GM12878 (cell line): ENCODE results near the gene SPAG16. TPM values are rescaled to one million over a fixed set of nuclear protein-coding genes. Genes with fewer than 3 reads are reported as not detected.

Source experiments
- ATAC-seq: fragments of 200-7000 bp; cut with Tn5 transposase; 3 replicates; pipeline ENCODE4 v1.9.1; 2020; ENCODE audit warnings: mild to moderate bottlenecking, moderate library complexity
- BruUV-seq: library from RNA; stranded (reverse); fragments of 400-500 nt; replicated peaks from 2 replicates; lab custom pipeline; 2021; lab: Mats Ljungman, UMichigan
- CTCF ChIA-PET: fragments of 300-600 bp; sonication (Branson Sonifier 250); formaldehyde crosslinking; extraction: SDS; loops from one replicate; lab custom pipeline; 2021; ENCODE audit warnings: inconsistent platforms; lab: Yijun Ruan, JAX
- POLR2A ChIA-PET: fragments of 350-600 bp; formaldehyde crosslinking; extraction: SDS; loops from one replicate; lab custom pipeline; 2021; ENCODE audit warnings: inconsistent platforms; lab: Charles Lee
- RAD21 ChIA-PET: fragments of 300-600 bp; sonication (Branson Sonifier 250); formaldehyde crosslinking; loops from one replicate; lab custom pipeline; 2023; ENCODE audit warnings: antibody characterized with exemption; ENCODE audit not compliant: unreplicated experiment; lab: Charles Lee
- SMC1A ChIA-PET: fragments of 300-600 bp; sonication (Branson Sonifier 250); formaldehyde crosslinking; loops from one replicate; lab custom pipeline; 2023; ENCODE audit not compliant: unreplicated experiment, uncharacterized antibody; lab: Charles Lee
- DNase-seq: peaks from one replicate; pipeline ENCODE4 v3.0.0-alpha.2; 2011; ENCODE audit warnings: low read depth, low spot score
- FAIRE-seq: peaks from 3 replicates; lab custom pipeline; 2011; peaks lifted over from hg19 to GRCh38; lab: Jason Lieb, UNC
- H2AFZ ChIP-seq: 2 replicates; pipeline ENCODE4 v1.6.0; 2011; ENCODE audit warnings: low read depth, low read length, control low read depth; ENCODE audit not compliant: control insufficient read depth
- H3K27ac ChIP-seq: 2 replicates; pipeline ENCODE4 v1.5.1; 2011; ENCODE audit warnings: control low read depth; ENCODE audit not compliant: control insufficient read depth, insufficient read depth
- H3K27me3 ChIP-seq, 2 experiments: replicated peaks in 1 of 2; 2 replicates each; pipeline versions ENCODE4 v1.6.0 to v1.6.1; 2011; ENCODE audit warnings: low read length in 1 of 2; ENCODE audit not compliant: control insufficient read depth in 2 of 2, insufficient read depth in 2 of 2
- H3K36me3 ChIP-seq, 2 experiments: 2 replicates each; pipeline ENCODE4 v1.5.1; 2011; ENCODE audit warnings: low read length in 1 of 2; ENCODE audit not compliant: control insufficient read depth in 2 of 2, insufficient read depth in 2 of 2
- H3K4me1 ChIP-seq: 2 replicates; pipeline ENCODE4 v1.6.1; 2011; ENCODE audit warnings: mild to moderate bottlenecking, low read length, moderate library complexity, mixed read lengths; ENCODE audit not compliant: control insufficient read depth, insufficient read depth
- H3K4me2 ChIP-seq: 2 replicates; pipeline ENCODE4 v1.6.0; 2011; ENCODE audit warnings: control low read depth; ENCODE audit not compliant: control insufficient read depth, insufficient read depth
- H3K4me3 ChIP-seq: fragments of 200-600 bp; sonication (generic); 2 replicates; pipeline ENCODE4 v1.5.1; 2016
- H3K79me2 ChIP-seq: 2 replicates; pipeline ENCODE4 v1.6.0; 2011; ENCODE audit warnings: low read length; ENCODE audit not compliant: control insufficient read depth, insufficient read depth
- H3K9ac ChIP-seq: 2 replicates; pipeline ENCODE4 v1.8.0; 2011; ENCODE audit warnings: low read length, control low read depth, mixed read lengths; ENCODE audit not compliant: control insufficient read depth, insufficient read depth
- H3K9me3 ChIP-seq: replicated peaks from 3 replicates; pipeline ENCODE4 v1.5.1; 2011; ENCODE audit warnings: mild to moderate bottlenecking, low read length; ENCODE audit not compliant: control insufficient read depth, insufficient read depth
- H4K20me1 ChIP-seq: 2 replicates; pipeline ENCODE4 v1.6.0; 2011; ENCODE audit not compliant: control insufficient read depth, insufficient read depth
- BHLHE40 ChIP-seq, 2 experiments: fragments of 450-650 bp in 1 of 2; IDR thresholded peaks; 2 replicates each; pipeline ENCODE4 v1.6.1; 2011 to 2017; ENCODE audit warnings: low read depth in 2 of 2, borderline replicate concordance in 1 of 2, improper control_type of control experiment in 1 of 2, low read length in 1 of 2, mild to moderate bottlenecking in 1 of 2
- GABPA ChIP-seq: IDR thresholded peaks from 2 replicates; pipeline ENCODE4 v1.6.1; 2014; ENCODE audit warnings: antibody characterized with exemption, low read depth, mild to moderate bottlenecking, inconsistent platforms
- NR2C2 ChIP-seq: IDR thresholded peaks from 2 replicates; pipeline ENCODE4 v1.6.1; 2011; ENCODE audit warnings: borderline replicate concordance, low read depth; ENCODE audit not compliant: control insufficient read depth, insufficient read length
- PAX5 ChIP-seq: IDR thresholded peaks from 2 replicates; pipeline ENCODE4 v1.6.1; 2011; ENCODE audit warnings: low read depth, low read length, borderline replicate concordance
- RBBP5 ChIP-seq: fragments of 200-600 bp; sonication (generic); conservative IDR thresholded peaks from 2 replicates; pipeline ENCODE4 v1.6.1; 2016
- SP1 ChIP-seq: IDR thresholded peaks from one replicate; pipeline ENCODE4 v1.6.1; 2011; ENCODE audit warnings: low read depth, low read length
- TCF3 ChIP-seq: IDR thresholded peaks from 2 replicates; pipeline ENCODE4 v1.6.1; 2012; ENCODE audit warnings: low read depth, mild to moderate bottlenecking, low read length, borderline replicate concordance; ENCODE audit not compliant: insufficient read depth
- ZBED1 ChIP-seq: IDR thresholded peaks from 2 replicates; pipeline ENCODE4 v1.6.1; 2016; ENCODE audit warnings: borderline replicate concordance
- ZBTB11 ChIP-seq: fragments of 450-650 bp; formaldehyde crosslinking; IDR thresholded peaks from 2 replicates; pipeline ENCODE4 v1.5.0; 2022; ENCODE audit warnings: mild to moderate bottlenecking, missing genetic modification characterization
- ZNF274 ChIP-seq: IDR thresholded peaks from one replicate; pipeline ENCODE4 v1.8.0; 2011; ENCODE audit not compliant: insufficient read length, insufficient read depth
- ZNF592 ChIP-seq: fragments of 450-650 bp; IDR thresholded peaks from 2 replicates; pipeline ENCODE4 v1.6.1; 2017; ENCODE audit warnings: mild to moderate bottlenecking, moderate library complexity
- WGBS: methylation state at CpG from one replicate; pipeline ENCODE4 v1.1.6; 2016; ENCODE audit warnings: low lambda C conversion rate; ENCODE audit not compliant: insufficient replicate concordance, insufficient coverage; ENCODE audit errors: missing lambda C conversion rate; 5-methylcytosine and 5-hydroxymethylcytosine counted together
- in situ Hi-C: fragments of 300-500 bp; cut with MboI; formaldehyde crosslinking; loops from 9 replicates; pipeline ENCODE4 v1.14.3; 2018; ENCODE audit warnings: mixed read lengths
- intact Hi-C: fragments of 100-400 bp; cut with micrococcal nuclease; formaldehyde crosslinking; loops from one replicate; pipeline ENCODE4 v1.14.2; 2022; ENCODE audit not compliant: unreplicated experiment
- polyA plus RNA-seq, 11 experiments: library from polyadenylated mRNA; depleted of rRNA in 4 of 11; unstranded in 6 of 11; stranded (reverse) in 5 of 11; fragments of >200 nt; fragmentation: Nextera tagmentation in 4 of 11; fragmentation: Illumina TruSeq in 1 of 11; extraction: Ambion mirVana in 4 of 11; extraction: Trizol in 1 of 11; gene quantifications; 1 replicate in 1 of 11; 2 replicates in 10 of 11; pipeline versions ENCODE4 v1.2.1 to v1.2.3, GENCODE V29; 2011 to 2016; ENCODE audit warnings: inconsistent platforms in 2 of 11, missing spikeins in 2 of 11, low read depth in 1 of 11
- total RNA-seq, 4 experiments: library from RNA; depleted of rRNA in 3 of 4; stranded (reverse); fragments of >200 nt in 3 of 4; fragmentation: Illumina TruSeq in 1 of 4; extraction: Trizol in 1 of 4; gene quantifications; 2 replicates each; pipeline versions ENCODE4 v1.2.1 to v1.2.3, GENCODE V29; 2013 to 2021

SPAG16 gene
- total and polyA plus RNA-seq, 10 of the 15 experiments (the other 5 are each of a cell fraction or from before 2014, with no cell fraction given): 6.0 to 25.0 (median 15.2) TPM

- H2AFZ ChIP-seq: no peak overlapping the region
- BruUV-seq: no TSS peak
- CTCF ChIA-PET: interaction anchor here (1.0 kb wide), 1 partner anchor 12 kb away, joined by 3 read pairs; no protein-coding TSS in a partner anchor
These were observed 721.1 kb downstream of the SPAG16 start for GRCh38 chr2:214005337-214005736.

GRCh38 chr2:214006601-214007000 is 722.3 kb downstream of the SPAG16 start:
- no peak overlapping the region for H3K4me2 ChIP-seq
- H4K20me1 ChIP-seq: no peaks in the 10 kb centered on the region
- RAD21 ChIA-PET: no interaction called here
- H3K27ac ChIP-seq: no peak overlapping the region
- no peaks in the 10 kb centered on the region for H3K27me3 ChIP-seq
- DNase-seq: no peak
- no peaks in the 10 kb centered on the region for H3K4me1 ChIP-seq
- H3K36me3 ChIP-seq: no peaks in the 10 kb centered on the region
- H3K9me3 ChIP-seq: no peaks in the 10 kb centered on the region
- no peak for ATAC-seq
- BruUV-seq: no TSS peak
- CTCF ChIA-PET: interaction anchor here (1.0 kb wide), 1 partner anchor 11 kb away, joined by 3 read pairs; no protein-coding TSS in a partner anchor
- POLR2A ChIA-PET: no interaction called here
- in situ Hi-C loops (no loop called here), intact Hi-C loops (no loop called here)
- SMC1A ChIA-PET: no interaction called here
- no peak overlapping the region for H2AFZ ChIP-seq
- WGBS: 29% methylated on average over 2 of the region's 2 CpGs
- no peak overlapping the region for H3K9ac ChIP-seq
- H3K79me2 ChIP-seq: no peaks in the 10 kb centered on the region
- no peak for FAIRE-seq
- H3K4me3 ChIP-seq: no peak overlapping the region
- TF ChIP-seq TCF3 (no peak), ZBTB11 (no peak), ZNF592 (no peak), SP1 (no peak), ZBED1 (no peak), BHLHE40 (IDR thresholded peaks at IDR 0.05; ENCODE audit: borderline replicate concordance in 1 of 2, low read depth in 2 of 2, low read length in 1 of 2) (no peak)

More at GRCh38 chr2:214005337-214005736, 721.1 kb downstream of the SPAG16 start:
- no peak for DNase-seq
- Histone ChIP-seq H3K9ac (no peak overlapping the region), H4K20me1 (no peaks in the 10 kb centered on the region), H3K4me1 (no peaks in the 10 kb centered on the region), H3K4me3 (no peak overlapping the region), H3K27me3 (no peaks in the 10 kb centered on the region), H3K36me3 (no peaks in the 10 kb centered on the region), H3K27ac (no peak overlapping the region), H3K9me3 (no peaks in the 10 kb centered on the region), H3K4me2 (no peak overlapping the region), H3K79me2 (no peaks in the 10 kb centered on the region)
- TF ChIP-seq NR2C2 (no peak), ZNF274 (no peak), GABPA (no peak), PAX5 (no peak), RBBP5 (no peak)
- ChIA-PET SMC1A (interaction anchor here (1.1 kb wide), 1 partner anchor 15 kb away, joined by 3 read pairs; no protein-coding TSS in a partner anchor), RAD21 (no interaction called here), POLR2A (no interaction called here)
- intact Hi-C loops (no loop called here), in situ Hi-C loops (no loop called here)
- no peak for FAIRE-seq
- 19% methylated on average over 5 of the region's 5 CpGs for WGBS
- ATAC-seq: no peak
